HG03442 (cell line): ENCODE results near the gene RNF217.
"Not testable (repeated sequence)": the region's sequence is repeated elsewhere in the genome, so short reads cannot be mapped to it uniquely, and the experiment has no call there.

Experiments used
- ATAC-seq: cut with Tn5 transposase; IDR thresholded peaks from one replicate; pipeline ENCODE4 v1.9.1; 2021; ENCODE audit warnings: mild to moderate bottlenecking, moderate library complexity; ENCODE audit not compliant: unreplicated experiment

RNF217 gene, protein sequence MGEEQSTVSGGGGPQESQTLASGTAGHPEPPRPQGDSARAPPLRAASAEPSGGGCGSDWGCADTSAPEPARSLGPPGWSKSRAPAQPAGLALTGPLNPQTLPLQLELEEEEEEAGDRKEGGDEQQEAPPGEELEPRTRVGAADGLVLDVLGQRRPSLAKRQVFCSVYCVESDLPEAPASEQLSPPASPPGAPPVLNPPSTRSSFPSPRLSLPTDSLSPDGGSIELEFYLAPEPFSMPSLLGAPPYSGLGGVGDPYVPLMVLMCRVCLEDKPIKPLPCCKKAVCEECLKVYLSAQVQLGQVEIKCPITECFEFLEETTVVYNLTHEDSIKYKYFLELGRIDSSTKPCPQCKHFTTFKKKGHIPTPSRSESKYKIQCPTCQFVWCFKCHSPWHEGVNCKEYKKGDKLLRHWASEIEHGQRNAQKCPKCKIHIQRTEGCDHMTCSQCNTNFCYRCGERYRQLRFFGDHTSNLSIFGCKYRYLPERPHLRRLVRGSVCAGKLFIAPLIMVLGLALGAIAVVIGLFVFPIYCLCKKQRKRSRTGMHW

DNA sequence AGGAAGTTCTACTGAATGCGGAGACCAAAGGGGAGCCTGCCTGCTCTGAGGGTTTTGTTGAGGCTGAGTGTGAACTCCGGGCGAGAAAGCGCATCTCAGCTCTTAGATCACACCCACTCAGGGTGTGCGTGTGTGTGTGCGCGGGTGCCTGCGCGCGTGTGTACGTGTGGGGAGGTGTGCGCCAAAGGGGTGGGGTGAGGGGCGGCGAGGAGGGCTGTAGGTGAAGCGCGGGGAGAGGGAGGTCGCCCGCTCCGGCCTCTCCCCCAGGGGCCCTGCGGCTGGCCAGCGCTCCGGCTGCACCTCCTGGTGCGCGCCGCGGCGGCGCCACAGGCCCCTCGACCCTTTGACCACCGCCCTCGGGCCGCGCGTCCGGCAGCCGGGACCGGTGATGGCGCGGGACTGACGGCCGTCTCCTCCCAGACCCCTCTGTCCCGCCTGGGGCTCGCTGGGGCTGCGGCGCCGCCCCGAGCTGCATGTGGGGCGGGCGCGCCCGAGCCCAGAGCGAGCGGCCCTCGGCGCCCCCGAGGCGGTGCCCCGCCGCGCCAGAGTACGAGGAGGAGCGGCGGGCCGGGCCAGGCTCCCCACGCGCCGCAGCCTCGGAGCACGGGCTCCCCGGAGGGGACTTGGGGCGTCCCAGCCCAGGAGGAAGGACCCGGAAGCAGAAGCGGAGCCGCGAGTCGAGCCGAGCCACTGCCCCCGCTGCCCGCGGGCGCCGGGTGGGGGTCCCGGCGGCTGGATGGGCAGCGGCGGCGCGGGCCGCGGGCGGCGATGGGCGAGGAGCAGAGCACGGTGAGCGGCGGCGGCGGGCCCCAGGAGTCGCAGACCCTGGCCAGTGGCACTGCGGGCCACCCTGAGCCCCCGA lies at the start of gene RNF217:
Gene RNF217 (plus strand): TSS at position 661 of the 862 bp plus-strand sequence. CDS start 108 bp downstream, at position 769.
- no peak for ATAC-seq

DNA sequence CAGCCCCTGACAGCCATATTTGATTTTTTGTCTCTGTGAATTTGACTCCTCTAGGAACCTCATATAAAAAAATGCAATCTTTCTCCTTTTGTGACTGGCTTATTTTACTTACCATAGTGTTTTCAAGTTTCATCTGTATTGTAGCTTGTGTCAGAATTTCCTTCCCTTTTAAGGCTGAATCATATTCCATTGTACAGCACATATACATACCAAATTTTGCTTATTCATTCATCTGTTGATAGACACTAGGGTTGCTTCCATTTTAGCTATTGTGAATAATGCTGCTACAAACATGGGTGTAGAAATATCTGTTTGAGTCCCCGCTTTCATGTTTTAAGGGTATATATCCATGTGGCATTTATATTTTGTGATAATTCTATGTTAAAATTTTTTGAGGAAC lies 49.2 kb upstream of the RNF217 start:
- no peak for ATAC-seq

DNA sequence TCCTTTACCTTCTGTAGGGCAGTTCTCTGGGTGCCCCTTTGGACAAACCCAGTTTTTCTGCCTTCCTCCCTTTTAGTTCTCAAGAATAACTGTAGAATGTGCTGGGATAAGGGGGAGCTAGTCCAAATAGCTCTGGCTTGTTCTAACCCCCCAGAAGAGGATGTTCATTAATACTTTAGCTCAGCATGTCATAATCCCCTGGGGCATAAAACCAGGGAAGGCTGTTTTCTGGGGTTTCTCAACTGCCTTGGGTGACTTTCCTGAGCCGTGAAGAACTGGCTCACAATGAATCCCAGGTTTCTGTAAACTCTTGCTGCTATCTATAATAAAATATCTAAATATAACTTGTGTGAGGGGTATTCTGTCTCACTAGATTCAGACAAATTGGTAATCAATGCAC lies 44.5 kb upstream of the RNF217 start:
- ATAC-seq, result no peak

DNA sequence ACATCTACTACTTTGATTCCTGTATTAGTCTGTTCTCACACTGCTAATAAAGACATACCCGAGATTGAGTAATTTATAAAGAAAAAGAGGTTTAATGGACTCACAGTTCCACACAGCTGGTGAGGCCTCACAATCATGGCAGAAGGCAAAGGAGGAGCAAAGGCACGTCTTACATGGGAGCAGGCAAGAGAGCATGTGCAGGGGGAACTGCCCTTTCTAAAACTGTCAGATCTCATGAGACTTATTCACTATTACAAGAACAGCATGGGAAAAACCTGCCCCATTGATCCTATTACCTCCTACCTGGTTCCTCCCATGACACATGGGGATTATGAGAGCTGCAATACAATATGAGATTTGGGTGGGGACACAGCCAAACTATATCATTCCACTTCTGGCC lies 42.5 kb upstream of the RNF217 start:
- ATAC-seq, result not testable (repeated sequence)

DNA sequence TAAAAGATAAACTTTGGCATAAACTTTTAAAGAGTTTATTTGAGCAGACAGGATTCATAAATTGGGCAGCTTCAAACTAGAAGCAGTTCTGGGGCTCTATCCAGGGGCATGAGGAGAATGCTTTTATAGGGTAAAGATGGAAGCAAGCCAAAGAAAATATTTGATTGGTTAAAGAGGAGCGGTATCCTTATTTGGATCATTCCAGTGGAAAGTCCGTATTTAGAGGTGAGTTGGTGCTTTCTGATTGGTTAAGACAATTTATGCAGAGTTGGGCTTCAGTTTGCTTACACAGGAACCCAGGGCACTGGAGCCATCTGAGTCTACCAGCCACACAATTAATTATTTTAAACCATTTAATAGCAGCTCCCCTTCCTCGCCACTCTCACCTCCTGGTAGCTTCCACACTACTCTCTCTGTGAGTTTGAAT lies 37.9 kb upstream of the RNF217 start:
- no peak for ATAC-seq

DNA sequence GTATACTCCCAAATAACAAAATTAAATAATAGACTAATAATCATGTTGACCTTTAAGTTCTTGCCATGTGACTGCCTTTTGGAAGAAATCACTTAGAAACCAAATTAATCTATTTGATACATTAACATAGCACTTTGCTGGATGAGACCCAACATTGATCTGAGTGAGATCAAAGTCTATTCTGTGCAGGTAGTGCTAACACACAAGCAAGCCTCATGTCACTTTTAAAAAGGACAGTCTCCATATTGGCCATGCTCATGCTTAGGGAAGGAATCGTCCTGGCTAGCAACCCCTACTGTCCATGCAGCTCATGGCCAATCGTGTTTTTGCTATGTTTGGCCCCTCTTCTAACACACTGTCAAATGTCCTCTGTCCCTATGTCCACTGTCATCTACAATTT lies 35.8 kb upstream of the RNF217 start:
- no peak for ATAC-seq

DNA sequence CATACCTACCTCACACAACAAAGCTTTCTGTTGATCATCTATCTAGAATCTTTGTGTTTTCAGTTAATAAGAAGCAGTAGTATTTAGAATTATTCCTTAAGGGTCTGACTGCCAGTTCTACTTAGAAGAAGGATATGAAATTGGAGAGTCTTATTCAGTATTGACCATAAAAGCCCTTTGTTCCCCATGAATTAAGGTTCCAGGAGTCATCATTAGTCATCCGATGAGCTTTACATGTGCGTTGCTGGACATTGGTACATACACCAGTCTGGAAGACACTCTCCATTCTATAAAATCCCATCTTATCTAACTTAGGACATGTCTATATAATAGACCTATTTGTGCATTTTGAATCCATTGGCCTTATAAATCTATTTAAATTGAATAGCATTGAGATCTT lies 34.4 kb upstream of the RNF217 start:
- no peak for ATAC-seq

DNA sequence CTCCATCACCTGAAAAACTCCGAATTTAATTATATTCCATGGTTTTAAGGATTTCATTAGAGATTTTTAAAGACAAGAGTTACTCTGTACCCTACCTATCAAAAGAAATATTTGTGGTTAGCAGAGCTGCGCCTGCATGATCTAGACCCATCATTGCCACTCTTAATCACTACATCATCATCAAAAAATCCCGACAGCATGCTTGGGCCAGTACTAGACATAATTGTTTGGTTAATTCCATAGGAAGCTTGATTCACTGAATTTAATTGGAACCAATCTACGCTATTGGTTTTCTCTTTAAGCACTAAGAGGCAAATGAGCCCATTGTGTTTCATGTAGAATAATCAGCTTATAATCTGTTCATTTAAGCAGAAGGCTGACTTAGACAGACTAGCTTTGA lies 33.4 kb upstream of the RNF217 start:
- no peak for ATAC-seq

DNA sequence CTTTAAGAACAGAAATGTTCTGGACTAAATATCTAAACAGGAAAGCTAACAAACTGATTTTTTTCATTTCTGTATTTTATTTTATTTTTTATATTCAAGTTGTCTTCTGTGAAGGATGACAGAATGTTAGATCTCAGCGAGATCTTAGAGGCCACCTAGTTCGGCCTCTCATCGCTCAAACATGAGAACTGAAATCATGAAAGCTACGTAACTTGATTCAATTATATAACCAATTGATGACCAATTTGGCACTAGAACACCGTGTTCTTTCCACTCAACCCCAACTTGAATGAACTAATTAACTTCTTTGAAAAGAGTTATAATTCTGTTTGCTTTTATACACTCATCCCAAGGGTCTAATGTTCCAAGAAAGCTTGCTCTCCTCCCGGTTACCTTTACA lies 24.6 kb upstream of the RNF217 start:
- ATAC-seq, result no peak

DNA sequence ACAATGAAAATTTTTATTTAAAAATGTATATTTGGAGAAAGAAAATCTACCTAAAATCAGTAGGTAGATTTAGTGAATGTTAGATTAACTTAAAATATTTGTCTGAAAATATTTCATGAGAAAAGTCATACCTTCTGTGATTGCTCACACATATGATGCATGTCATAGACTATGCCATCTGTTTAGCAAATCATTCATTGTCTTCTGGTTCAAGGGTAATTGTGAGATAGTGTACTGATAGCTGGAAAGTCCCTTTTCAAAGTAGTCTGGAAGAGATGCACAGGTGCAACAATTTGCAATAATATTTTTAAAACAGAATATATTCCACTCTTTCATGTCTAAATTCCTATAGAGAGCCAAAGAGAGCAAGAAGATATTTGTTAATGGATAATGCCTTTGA lies 21.0 kb upstream of the RNF217 start:
- ATAC-seq, result no peak

DNA sequence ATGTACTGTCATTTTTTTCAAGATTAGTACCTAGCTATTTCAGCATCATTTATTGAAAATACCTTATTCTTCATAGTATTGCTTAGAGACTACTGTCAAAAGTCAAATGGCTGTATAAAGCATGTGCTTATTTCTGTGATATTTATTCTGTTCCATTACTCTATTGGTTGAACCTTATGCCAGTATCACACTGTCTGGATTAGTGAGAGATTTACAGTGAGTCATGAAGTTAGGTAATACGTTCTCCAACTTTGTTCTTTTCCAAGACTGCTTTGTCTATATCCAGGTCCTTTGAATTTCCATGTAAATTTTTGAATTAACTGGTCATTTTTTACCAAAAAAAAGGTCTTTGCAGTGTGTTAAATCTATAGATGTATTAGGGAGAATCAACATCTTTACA lies 18.6 kb upstream of the RNF217 start:
- no peak for ATAC-seq

DNA sequence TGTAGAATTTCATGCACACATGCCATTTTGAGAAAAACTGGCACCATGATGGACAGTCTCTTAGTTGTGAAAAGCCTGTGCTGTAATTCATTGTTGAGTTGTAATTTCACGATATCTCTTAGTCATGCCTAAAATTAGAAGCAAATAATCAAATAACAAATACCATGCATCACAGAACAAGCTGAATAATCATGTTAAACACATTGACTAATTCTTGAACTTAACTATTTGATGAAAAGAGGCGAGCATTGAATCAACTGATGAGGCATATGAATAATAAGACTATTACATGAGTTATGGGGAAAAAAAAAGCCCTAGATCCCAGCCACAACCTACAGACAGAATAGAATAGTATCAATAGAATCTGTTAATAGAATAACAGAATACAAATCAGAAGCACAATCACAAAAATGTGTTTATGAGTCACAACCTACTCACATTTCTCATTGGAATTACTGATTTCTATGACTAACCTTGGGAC lies 14.2 kb upstream of the RNF217 start:
- no peak for ATAC-seq

DNA sequence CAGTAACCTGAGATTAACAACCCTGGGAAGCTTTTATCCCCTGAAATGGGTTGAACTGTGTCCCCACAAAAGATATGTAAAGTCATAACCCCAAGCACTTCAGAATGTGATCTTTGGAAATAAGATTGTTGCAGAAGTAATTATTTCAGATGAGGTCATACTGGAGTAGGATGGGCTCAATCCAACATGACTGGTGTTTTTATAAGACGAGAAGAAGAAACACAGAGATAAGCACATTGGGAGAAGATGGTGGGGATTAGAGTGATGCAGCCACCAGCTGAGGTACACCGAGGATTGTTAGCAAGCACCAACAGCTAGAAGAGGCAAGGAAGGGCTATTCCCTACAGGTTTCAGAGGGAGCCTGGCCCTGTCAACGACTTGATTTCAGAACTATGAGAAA lies 12.5 kb upstream of the RNF217 start:
- ATAC-seq, result no peak

DNA sequence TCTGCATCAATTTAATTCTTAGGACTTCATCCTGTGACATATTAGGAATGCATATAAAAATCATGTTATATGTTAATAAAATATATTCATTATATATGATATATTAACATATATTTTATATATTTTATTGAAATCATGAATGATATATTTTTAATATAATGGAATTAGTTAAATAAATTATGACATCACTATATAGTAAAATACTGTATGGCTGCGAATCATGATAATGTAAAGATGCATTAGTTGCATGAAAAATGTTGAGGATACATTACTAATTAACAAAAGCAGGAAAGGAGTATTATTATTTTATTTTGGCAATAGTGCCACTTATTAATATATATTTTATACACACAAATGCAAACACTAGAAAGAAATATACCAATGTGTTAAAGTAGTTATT lies 8.4 kb upstream of the RNF217 start:
- no peak for ATAC-seq

DNA sequence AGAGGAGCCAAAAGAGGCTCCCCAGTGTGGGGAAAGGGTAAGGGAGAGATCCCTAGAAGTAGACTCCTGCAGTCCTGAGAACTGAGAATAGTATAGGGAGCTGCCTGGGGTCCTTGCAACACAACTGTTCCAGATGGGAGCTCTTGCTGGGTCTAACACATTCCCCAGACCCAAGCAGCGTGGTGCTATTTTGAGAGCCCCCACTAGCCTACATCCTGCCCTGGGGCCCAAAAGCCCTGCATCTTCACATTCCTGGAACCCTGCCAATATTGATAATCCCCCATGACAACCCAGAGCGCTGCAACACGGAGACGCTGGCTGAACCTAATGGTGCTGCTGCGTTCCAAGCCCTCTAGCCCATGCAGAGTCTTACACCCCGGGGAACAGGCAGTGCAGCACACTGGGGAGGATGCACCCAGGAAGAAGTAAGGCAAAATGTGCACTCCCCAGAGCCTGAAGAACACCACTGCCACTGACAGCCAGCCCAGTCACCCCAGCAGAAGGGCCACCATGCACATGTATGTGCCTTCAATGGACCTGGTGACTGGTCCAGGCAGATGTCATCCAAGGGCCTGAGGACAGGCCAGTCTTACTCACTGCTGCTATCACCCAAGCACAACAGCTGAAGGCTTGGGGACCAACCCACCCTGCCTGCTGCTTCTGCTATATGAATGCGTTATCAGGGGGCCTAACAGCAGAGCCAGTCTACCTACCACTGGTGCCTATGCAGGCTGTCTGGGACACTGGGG lies 7.0 kb upstream of the RNF217 start:
- no peak for ATAC-seq

DNA sequence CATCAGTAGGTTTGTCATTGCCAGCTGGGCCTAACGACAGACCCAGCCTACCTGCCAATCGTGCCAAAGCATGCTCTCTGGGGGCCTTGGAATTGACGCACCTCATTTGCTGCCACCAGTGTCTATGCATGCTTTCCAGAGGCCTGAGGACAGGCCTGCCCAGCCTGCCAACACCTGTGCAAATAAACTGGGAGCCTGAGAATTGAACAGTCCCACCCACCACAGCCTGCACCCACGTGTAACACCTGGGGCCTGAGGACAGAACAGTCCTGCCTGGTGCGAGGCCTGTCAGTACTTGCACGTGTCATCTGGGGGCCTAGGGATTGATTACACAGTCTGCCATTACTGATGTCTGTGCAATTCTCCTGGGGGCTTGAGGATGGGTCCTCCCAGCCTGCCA lies 6.2 kb upstream of the RNF217 start:
- no peak for ATAC-seq

DNA sequence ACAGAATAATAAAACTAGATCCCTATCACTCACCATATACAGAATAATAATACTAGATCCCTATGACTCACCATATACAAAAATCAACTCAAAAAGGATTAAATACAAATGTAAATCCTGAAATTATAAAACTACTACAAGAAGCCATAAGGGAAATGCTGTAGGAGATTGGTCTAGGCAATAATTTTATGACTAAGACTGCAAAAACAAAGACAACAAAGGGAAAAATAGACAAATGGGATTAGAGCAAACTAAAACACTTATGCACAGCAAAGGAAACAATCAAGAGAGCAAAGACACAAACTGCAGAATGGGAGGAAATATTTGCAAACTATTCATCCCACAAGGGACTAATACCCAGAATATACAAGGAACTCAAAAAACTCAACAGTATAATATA lies 4.1 kb upstream of the RNF217 start:
- ATAC-seq, result no peak

DNA sequence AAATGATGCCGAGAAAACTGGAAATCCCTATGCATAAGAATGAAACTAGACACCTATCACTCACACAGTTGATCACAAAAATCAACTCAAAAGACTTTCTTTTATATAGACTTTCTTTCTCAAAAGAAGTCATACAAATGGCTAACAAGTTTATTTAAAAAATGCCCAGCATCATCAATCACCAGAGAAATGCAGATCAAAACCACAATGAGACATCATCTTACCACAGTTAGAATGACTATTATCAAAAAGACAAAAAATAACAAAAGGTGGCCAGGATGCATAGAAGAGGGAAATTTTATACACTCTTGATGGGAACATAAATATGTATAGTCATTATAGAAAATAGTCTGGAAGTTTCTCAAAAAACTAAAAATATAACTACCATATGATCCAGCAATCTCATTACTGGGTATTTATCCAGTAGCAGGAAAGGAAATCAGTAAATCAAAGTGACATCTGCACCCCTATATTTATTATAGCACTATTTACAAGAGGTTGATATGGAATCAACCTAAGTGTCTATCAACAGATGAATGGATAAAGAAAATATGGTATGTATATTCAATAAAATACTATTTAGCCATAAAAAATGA lies 3.4 kb upstream of the RNF217 start:
- ATAC-seq, result no peak

DNA sequence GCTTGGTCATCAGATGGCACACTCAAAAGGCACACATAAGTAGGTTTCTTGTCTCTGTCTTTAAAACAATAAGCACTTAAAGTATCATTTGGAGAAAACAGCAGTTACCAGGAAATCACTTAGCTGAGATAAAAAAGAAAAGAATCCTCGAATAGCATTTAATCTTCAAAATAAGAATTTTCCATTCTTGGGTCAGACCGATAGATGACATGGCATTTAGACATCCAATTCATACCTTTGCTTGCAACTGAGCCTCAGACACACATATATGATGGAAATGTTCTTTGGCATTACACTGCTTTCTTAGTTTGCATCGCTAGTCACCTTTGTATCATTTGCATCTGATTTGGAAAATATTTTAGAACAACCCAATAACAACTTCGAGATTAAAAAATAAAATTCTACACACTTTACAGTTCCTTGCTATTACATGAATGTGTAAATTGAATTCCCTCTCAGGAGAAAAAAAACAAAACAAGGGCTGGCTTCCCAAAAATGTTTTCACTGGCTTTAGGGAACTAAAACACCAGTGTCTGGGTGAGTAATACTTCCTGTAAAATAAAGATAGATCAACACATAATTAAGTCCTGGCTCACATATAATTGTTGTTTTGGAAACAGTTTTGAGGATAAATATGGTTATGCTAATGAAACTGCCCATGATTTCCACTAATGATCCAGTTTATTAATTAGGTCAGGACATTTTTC lies 1.3 kb upstream of the RNF217 start:
- no peak for ATAC-seq

DNA sequence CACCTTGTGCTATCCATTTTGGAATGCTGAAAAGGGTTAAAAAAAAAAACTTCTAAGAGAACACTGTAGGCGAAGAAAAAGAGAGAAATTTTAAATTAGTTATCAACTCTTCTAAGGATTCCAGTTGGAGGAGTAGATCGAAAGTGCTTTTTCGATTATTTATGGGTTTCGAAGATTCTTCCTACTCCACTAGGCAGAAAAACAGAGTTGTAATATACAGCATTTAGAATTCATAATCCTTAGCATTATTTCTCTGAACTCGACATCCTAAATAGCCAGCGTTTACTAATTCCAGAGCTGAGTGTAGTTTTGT lies 817 bp upstream of the RNF217 start:
- ATAC-seq, result no peak
